HG03108 (cell line): ENCODE results near the gene FAM120B.
"Not testable (repeated sequence)": the region's sequence is repeated elsewhere in the genome, so short reads cannot be mapped to it uniquely, and the experiment has no call there.

Experiments used
- ATAC-seq: cut with Tn5 transposase; IDR thresholded peaks from one replicate; pipeline ENCODE4 v1.9.1; 2021; ENCODE audit warnings: moderate library complexity; ENCODE audit not compliant: unreplicated experiment

The FAM120B gene

DNA sequence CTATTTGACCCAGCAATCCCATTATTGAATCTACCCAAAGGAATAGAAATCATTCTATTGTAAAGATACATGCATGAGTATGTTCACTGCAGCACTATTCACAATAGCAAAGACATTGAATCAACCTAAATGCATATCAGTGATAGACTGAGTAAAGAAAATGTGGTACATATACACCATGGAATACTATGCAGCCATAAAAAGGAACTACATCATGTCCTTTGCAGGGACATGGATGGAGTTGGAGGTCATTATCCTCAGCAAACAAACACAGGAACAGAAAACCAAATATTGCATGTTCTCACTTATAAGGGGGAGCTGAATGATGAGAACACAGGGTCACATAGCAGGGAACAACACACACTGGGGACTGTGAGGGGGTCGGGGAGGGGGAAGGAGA, 48.6 kb downstream of the FAM120B start:
- not testable (repeated sequence) for ATAC-seq

DNA sequence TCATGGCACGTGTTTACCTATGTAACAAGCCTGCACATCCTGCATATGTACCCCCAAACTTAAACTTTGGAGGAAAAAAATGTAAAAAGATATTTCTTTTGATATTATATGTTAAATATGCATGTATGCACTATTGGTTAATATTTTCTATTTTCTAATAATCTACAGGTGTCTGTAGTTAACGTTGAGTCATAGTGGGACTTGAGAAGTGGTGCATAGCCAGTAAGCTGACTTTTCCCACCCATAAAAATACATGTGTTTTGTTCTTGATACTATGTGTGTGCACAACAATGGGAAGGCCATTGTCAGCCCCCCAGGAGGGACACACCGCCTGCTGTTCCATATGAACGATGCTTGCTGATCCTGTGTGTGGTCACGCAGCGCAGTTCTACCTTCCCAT, 49.1 kb downstream of the FAM120B start:
- no peak for ATAC-seq

DNA sequence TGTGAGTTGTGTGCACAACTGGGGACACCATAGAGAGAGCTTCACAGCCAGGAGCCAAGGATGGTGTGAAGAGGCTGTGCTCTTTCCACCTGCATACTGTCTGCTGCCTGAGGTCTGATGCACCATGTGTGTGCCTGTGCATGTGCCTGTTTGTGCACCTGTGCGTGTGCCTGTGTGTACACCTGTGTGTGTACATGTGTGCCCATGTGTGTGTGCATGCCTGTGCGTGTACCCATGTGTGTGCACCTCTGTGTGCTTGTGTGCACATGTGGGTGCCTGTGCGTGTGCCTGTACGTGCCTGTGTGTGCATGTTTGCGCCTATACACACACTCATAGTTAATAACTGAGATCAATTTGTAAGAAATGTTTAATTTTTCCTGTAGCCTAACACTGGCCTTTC, 51.3 kb downstream of the FAM120B start:
- no peak for ATAC-seq

DNA sequence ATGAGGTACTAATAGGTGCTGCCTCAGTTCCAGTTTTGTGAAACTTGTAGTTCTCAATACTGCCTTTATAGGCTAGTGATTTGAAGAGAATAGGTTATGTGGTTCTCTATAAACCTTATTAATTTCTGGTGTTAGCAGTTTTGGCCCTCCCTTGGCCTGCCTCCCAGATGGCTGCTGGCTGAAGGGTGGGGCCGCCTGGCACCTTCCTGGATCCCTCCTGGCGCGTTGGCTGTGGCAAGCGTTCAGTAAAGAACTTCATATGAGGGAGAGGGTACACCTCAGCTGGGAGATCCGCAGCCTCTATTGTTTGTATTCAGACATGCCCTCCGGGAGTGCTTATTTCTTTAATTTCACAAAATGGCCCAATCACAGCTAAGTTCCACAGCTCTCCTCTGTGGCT, 51.9 kb downstream of the FAM120B start:
- no peak for ATAC-seq

DNA sequence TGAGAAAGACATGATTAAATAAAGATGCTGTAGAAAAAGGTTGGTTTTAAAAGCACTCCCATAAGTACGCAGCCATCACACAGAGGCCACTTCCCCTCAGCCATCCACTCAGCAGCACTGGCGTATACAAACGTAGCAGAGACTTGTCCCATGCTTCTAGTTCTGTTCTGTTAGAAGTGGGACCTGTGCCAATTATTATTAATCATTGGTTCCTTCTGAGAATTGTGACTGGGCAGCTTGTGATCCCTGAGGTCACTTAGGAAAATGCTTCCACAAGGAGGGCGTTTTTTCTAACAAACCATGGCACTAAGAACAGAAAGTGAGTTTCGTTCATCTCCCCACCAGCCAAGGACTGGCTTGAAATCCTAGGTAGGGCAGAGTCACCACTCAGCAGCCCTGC, 53.9 kb downstream of the FAM120B start:
- ATAC-seq = no peak

DNA sequence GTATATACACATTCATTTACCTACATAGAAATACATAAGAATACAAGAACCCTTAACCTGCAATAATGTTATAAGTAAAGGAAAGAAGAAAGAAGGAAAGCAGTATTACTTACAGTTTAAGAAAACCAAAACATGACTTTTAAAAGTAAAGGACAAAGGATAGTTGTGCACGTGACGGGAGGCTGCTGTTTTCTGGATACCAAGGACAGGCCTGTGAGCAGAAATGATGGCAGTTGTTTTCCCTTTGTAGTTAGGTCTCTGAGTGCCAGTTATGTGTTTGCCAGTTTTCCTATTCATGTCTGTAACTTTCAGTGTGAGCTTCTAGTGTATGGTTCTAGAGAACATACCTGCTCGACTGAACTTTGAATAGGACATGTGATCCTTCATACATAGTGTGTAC, 54.8 kb downstream of the FAM120B start:
- no peak for ATAC-seq

DNA sequence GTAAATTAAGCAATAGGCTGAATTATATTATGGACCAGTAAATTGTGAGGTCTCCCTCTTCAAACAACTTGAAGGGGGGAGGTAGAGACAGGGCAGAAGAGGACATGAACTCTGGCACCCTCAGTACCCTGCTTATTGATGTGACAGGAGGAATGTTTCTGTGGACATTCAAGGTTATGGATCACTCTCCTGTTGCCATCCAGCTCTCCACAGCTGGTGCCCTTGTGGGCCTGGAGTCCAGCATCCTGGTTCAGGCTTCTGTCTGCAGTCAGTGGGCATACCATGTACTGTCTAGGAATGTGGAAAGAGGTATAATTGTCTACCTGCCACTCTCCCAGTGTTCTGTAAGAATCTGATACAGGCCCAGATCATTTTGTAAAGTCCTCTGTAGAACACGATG, 55.6 kb downstream of the FAM120B start:
- no peak for ATAC-seq

DNA sequence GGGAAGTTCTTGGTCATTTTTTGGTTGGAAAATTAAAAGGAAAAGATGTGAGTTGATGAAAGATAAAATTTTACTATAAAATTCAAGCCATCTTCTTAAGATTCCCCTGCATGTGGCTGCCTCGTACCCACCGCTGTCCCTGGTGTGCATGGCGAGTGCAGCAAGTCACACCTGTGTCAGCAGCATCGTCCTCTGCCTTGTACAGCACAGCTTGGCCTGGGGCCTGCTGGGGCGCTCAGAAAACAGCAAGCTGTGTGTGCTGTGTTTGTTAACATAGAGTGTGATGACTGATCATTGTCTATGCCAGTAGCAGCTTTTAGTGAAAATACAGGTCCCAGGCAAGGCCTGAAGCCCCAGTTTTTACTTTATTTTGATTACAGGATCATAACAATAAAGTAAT, 56.7 kb downstream of the FAM120B start:
- ATAC-seq = no peak

DNA sequence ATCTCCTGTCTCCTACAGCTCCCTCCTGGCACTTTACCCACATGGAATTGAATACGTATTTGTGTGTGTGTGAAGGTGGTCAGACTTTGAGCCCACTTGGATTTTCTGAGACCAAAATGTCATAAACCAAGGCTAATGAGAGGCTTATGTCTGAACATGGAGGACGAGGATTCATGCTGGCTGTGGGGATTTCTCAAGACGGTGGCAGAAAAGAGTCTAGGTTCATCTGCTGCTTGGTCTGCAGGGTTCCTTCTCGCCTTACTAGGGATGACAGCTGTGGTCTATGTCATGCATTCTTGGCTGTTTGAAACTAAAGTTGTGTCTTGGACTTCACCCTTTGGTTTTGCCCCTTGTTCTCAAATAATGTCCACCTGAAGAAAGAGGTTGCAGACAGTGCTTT, 58.6 kb downstream of the FAM120B start:
- ATAC-seq = no peak

DNA sequence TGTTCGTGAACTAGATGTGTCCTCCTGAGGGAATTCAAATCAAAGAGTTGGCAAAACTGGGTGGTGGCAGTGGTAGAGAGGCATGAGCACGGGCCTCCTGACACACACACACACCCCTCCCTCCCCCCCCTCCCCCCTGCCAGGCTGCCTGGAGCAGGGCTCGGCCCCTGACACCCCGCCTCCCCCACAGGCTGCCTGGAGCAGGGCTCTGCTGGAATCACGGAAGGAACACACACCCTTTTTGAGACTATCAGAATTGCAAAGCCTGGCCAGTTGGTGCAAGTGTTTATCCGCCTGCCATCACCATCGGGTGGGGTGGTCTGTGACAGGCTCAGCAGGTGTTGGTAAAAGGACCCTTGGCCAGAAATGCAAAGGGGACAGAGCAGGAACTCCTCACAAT, 59.0 kb downstream of the FAM120B start:
- ATAC-seq = no peak

DNA sequence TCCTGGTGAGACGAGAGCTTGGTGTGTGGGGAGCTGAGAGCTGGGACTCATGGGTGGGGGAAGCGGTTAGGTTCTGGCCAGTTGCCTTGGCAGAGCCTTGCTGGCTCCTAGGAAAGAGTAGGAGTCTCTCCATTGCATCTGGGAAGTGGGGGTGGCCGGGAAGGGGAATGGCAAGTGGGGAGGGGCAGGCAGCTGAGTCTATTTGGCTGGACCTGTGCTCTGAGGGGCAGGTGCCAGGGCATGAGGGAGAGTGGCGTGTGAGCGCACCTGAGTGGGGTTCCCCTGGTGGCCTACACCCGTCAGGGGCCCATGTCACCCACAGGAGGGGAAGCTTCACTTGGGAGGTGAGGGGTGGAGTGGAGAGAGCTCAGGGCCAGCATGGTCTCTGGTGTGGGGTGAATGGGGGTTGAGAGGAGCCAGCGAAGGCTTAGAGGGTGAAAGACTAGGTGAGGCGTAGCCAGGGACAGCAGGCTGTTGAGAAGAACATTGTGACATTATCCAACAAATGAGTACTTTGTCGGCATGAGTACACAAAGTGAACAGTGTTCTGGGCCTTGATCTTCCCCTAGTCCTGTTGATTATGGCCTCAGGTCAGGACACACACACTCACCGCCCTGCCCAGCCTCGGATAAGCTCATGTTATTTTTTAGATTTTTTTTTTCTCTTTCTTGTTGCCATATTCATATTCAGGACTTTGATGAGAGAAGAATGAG, 59.8 kb downstream of the FAM120B start:
- no peak for ATAC-seq

DNA sequence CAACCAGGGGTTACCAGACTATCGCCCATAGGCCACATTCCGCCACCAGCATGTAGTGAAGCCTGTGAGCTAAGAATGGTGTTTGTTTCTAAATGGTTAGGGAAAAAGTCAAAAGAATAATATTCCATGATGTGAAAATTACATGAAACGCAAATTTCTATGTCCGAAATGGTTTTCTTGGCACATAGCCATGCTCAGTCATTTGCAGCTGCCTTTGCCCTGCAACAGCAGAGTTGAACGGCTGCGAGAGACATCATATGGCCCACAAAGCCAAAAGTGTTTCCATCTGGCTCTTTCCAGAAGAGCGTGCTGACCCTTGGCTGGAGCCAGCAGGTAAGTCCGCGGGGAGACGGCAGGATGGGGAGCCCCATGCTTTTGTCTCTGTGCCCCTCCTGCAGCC, 60.7 kb downstream of the FAM120B start:
- ATAC-seq = no peak

DNA sequence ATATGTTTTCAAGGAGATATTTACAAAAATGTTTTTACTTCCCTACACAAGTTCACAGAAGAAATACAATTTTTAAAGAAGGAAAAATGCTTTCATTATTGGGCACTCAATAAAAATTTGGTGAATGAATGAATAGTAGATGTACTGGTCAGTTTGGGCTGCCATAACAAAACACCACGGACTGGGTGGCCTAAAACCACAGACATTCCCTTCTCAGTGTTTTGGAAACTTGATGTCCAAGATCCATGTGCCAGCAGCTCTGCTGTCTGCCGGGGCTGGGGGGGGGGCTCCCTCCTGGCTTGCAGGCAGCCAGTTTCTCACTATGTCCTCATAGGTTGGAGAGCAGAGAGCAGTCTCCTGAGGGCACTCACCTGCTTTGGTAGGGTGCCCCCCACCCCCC, 62.0 kb downstream of the FAM120B start:
- no peak for ATAC-seq

DNA sequence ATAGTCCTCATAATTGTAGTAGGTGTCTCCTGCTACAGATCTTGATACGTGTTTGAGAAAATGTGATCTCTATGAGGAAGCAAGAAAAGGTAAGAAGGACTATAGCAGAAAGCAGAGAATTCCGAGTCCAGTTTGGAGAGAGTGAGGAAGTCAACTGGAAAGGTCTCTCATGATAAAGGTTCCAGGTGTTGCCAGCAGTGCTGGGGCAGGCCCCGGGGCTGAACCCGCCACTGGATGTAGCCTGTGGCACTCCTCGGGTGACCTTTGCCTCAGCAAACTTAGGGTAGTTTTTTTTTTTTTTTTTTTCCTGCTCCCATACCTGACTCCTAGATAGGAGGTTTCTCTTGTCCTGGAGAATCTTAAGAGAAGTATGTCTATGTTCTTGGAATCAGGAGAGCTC, 62.8 kb downstream of the FAM120B start:
- no peak for ATAC-seq

DNA sequence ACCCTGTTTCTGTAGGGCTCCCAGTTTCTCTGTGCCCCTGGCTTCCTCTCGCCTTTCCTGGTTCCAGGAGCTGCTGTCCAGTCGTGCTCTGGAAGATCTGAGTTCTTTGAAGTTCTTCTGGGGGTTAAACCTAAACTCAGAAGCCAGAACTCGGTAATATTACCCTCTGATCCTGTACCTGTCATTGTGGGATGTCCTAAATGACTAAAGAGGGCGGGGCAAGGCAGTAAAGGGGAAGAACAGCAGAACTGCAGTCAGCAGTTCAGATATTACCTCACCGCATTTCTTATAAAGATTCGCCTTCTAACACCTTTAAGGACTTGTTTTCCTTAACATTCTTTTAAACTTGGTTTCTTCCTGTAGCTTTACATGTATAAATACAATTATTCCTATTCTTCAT, 63.9 kb downstream of the FAM120B start:
- no peak for ATAC-seq

DNA sequence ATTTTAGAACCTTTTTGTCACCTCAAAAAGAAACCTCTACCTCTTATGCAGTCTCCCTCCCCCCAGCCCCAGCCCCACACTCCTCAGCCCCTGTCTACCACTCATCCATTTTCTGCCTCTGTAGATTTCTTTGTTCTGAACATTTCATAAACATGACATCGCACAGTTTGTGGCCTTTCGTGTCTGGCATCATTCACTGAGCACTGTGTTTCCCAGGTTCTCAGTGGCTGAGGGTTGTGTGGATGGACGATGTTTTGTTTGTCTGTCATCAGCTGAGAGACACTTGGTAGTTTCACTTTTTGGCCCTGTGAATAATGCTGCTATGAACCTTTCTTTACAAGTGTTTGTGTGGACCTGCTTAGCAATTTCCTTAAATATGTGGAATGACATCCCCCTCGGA, 64.5 kb downstream of the FAM120B start:
- ATAC-seq = no peak

DNA sequence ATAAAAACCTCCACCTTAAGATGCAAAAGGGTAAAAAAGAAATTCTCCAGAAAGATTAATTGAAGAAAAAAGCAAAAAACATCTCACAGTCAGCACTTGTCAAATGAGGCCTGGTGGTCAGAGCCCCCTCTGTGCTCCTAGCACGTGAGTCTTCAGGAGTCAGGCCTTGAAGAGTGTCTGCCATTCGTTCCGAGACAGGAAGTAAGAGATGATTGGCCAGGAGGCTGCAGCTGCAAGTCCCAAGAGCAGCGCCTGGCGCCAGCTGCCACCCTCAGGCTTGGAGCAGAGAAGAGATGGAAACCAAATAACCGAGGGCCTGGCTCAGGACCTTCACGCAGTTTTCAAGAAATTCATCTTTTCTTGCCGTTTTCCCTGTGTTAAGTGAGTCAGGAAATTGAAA, 65.0 kb downstream of the FAM120B start:
- no peak for ATAC-seq

DNA sequence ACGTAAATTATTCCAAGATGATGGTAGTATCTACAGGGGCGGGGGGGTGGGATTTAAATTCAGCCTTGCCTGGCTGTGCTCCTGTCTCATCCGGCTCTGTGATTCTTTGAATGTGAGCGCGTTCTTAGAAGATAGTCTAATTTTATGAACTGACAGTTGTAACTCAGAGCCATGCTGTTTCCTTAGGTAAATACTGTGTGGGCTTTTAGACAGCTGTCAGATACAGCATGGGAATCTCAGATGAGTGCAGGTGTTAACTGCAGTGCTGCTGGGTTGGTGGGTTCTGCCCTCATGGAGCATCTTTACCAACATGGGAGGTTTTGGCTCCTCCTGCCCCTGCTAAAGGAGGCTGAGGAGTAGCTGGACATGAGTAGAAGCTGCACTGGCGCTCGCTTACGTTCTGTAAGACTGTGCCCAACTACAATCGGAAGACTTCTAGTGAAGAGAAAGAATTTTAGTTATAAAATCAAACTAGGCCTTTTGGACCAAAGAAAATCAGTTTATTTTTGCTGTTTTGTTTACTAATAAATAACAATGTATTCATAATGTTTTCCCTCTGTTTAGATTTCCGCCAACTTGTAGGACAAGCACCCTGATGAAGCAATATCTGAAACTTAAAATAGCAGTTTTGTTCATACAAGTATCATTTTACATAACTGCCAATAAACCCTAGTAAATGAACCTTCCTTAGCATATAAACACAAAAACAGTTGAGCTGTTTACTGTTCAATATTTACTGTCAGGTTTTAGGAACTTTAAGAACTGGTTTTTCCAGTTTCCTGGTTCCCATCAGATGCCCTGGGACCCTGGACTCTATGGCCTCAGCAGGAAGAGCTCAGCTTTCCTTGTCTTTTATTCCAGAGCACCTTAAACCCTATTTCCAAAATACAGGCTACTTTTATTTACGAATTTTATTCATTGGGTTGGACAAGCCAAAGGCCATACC, 66.1 kb downstream of the FAM120B start:
- no peak for ATAC-seq

DNA sequence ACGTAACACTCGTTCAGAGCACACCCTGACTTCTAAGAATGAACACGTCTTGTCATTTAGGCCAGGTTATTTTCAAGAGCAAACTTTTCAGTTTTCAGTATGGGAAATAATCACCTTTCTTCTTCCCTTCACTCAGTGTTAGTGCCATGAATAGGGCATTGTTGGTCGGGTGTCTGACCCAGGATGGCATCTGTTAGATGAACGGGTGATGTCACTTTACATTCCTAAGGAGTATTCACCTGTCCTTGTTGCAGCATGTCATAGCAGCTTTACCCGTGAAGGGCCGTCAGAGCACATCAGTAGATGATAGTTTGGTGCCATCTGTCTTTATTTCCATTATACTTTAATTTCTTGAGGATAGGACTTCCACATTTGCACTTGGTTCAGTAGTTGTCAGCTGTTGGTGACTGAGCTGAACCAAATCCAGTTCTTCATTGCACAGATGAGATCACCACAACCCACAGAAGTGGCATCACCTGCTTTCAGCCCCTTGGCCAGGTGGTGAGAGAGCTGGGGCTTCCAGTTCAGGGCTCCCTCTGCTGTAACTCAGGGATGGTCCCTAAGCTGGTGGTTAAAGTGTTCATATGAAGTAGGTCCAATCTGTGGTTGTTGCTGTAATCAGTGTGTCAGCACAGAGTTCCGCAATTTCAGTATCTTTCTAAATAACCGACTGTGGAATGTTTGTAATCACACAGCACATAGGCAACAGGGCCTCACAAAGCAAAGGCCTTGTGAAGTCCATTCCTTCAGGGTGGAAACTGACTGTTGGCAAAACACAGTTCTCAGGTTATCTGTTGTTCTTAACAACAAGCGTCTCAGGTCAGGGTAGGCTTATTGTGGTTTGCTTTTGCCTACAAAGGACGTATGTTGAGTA, 68.2 kb downstream of the FAM120B start:
- ATAC-seq = no peak

DNA sequence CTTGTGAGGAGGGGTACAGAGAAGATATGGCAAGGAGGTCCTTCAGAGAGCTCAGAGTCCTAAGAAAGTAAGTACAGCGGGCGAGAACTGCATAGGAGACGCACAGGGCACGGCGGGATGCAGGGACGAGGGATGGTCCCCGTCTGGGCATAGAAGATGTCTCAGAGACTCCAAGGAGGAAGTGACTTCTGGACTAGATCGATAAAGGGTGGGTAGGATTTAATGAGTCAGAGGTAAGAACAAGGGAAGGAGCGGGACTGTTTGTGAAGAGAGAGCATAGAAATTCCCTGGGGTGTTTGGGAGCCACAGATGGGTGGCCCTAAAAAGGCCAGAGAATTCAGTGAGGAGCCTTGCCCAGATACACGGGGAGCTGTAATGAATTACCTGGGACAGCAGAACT, 69.1 kb downstream of the FAM120B start:
- no peak for ATAC-seq

DNA sequence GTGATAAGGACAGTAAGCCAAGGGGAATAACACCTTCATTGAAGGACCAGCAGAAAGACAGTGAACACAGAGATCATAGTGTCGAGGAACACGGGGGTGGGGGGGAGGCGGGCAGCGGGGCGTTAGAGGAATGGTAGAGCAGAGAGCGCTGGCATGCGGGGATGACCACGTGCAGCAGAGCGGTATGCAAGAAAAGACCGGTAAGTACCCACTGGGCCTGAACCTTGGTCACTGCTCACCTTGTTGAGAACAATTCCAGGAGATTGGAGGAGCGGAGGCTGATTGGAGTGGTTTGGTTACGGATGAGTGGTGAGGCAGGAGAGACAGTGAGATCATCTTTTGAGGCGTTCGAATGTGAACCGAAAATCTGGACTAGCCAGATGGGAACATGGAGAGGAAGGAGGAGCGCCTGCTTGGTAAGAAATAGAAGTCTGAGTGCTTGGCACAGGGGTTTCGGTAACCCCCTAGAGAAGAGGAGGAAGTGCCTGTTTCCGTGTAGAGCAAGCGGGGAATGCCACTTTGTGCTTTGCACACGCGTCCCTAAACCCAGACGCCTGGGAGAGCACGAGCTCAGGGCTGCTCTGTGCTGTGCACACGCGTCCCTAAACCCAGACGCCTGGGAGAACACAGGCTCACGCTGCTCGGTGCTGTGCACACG, 70.0 kb downstream of the FAM120B start:
- no peak for ATAC-seq
